ENCODE measurements around the gene GRID1. TPM values are rescaled to one million over a fixed set of nuclear protein-coding genes. Genes with fewer than 3 reads are reported as not detected.

Gene GRID1
- total RNA-seq, 1 experiment from 2014 or later: not detected

- BruUV-seq (replicated peaks): no TSS peak
- H3K9me2 ChIP-seq (ENCODE audit: insufficient read depth): no peaks in the 10 kb centered on the region
- no peak overlapping the region for H3K27ac ChIP-seq
- H3K79me2 ChIP-seq (ENCODE audit: low read depth): no peaks in the 10 kb centered on the region
- H3K36me3 ChIP-seq (ENCODE audit: low read depth): no peaks in the 10 kb centered on the region
- ChIA-PET CTCF (no interaction called here), POLR2A (ENCODE audit: unreplicated experiment) (no interaction called here)
- no peaks in the 10 kb centered on the region for H3K27me3 ChIP-seq (ENCODE audit: insufficient read depth, low read depth)
- no peaks in the 10 kb centered on the region for H3K9me3 ChIP-seq (ENCODE audit: insufficient read depth, low read depth)
- no peak for TF ChIP-seq EZH2 (IDR thresholded peaks at IDR 0.05; ENCODE audit: low read depth)
- H3K4me1 ChIP-seq (replicated peaks; ENCODE audit: insufficient read depth): no peaks in the 10 kb centered on the region
- no peak overlapping the region for H3K4me2 ChIP-seq
- no peaks in the 10 kb centered on the region for H3F3A ChIP-seq (ENCODE audit: insufficient read depth, low read depth)
- no peaks in the 10 kb centered on the region for H4K20me1 ChIP-seq (ENCODE audit: insufficient read depth)
- intact Hi-C loops (cut with micrococcal nuclease; ENCODE audit: unreplicated experiment): no loop called here
- no peak for DNase-seq
- no peak overlapping the region for H3K4me3 ChIP-seq
- H2AFZ ChIP-seq: no peak overlapping the region
These were observed 478.6 kb downstream of the GRID1 start for GRCh38 chr10:85888004-85888403.

GRCh38 chr10:85874208-85874607 is 492.4 kb downstream of the GRID1 start:
- Histone ChIP-seq H3K4me1 (replicated peaks; ENCODE audit: insufficient read depth) (no peaks in the 10 kb centered on the region), H3K27ac (no peak overlapping the region), H3K9me2 (ENCODE audit: insufficient read depth) (no peaks in the 10 kb centered on the region), H4K20me1 (ENCODE audit: insufficient read depth) (no peaks in the 10 kb centered on the region), H3K36me3 (ENCODE audit: low read depth) (no peaks in the 10 kb centered on the region), H3K4me2 (no peak overlapping the region), H3K9me3 (ENCODE audit: insufficient read depth, low read depth) (no peaks in the 10 kb centered on the region), H3K4me3 (no peak overlapping the region), H2AFZ (no peak overlapping the region), H3K27me3 (ENCODE audit: insufficient read depth, low read depth) (no peaks in the 10 kb centered on the region), H3K79me2 (ENCODE audit: low read depth) (no peaks in the 10 kb centered on the region), H3F3A (ENCODE audit: insufficient read depth, low read depth) (no peaks in the 10 kb centered on the region)
- intact Hi-C loops (cut with micrococcal nuclease; ENCODE audit: unreplicated experiment): no loop called here
- DNase-seq: no peak
- BruUV-seq (replicated peaks): no TSS peak
- TF ChIP-seq CTCF (conservative IDR thresholded peaks at IDR 0.05): no peak
- no peak for TF ChIP-seq EZH2 (IDR thresholded peaks at IDR 0.05; ENCODE audit: low read depth)
- ChIA-PET CTCF (no interaction called here), POLR2A (ENCODE audit: unreplicated experiment) (no interaction called here)

- DNase-seq: no peak
- no peaks in the 10 kb centered on the region for H3F3A ChIP-seq (ENCODE audit: insufficient read depth, low read depth)
- ChIA-PET CTCF (no interaction called here), POLR2A (ENCODE audit: unreplicated experiment) (no interaction called here)
- intact Hi-C loops (cut with micrococcal nuclease; ENCODE audit: unreplicated experiment): no loop called here
- H3K27me3 ChIP-seq (ENCODE audit: insufficient read depth, low read depth): no peaks in the 10 kb centered on the region
- no peaks in the 10 kb centered on the region for H3K36me3 ChIP-seq (ENCODE audit: low read depth)
- H3K4me1 ChIP-seq (replicated peaks; ENCODE audit: insufficient read depth): no peaks in the 10 kb centered on the region
- H3K9me3 ChIP-seq (ENCODE audit: insufficient read depth, low read depth): no peaks in the 10 kb centered on the region
- H4K20me1 ChIP-seq (ENCODE audit: insufficient read depth): no peaks in the 10 kb centered on the region
- H3K79me2 ChIP-seq (ENCODE audit: low read depth): no peaks in the 10 kb centered on the region
- H3K4me3 ChIP-seq: no peak overlapping the region
- BruUV-seq (replicated peaks): no TSS peak
- no peak overlapping the region for H3K4me2 ChIP-seq
- no peak overlapping the region for H2AFZ ChIP-seq
- no peak for TF ChIP-seq CTCF (conservative IDR thresholded peaks at IDR 0.05)
- no peak for TF ChIP-seq EZH2 (IDR thresholded peaks at IDR 0.05; ENCODE audit: low read depth)
- H3K27ac ChIP-seq: no peak overlapping the region
- no peaks in the 10 kb centered on the region for H3K9me2 ChIP-seq (ENCODE audit: insufficient read depth)
These were observed 493.5 kb downstream of the GRID1 start for GRCh38 chr10:85873063-85873462.
